ENCODE measurements around the gene ABCB9.

ABCB9 gene

GRCh38 chr12:122992386-122992785 is 26.1 kb upstream of the ABCB9 start:
- H3K4me1 ChIP-seq (ENCODE audit: insufficient read depth, low read length) = no peaks in the 10 kb centered on the region
- H3K9me3 ChIP-seq (ENCODE audit: insufficient read depth, low read depth, low read length) = no peaks in the 10 kb centered on the region
- H3K27ac ChIP-seq (ENCODE audit: low read depth, low read length) = no peak overlapping the region
- no peak overlapping the region for H3K9ac ChIP-seq (ENCODE audit: low read depth, low read length)
- no peaks in the 10 kb centered on the region for H3K36me3 ChIP-seq (ENCODE audit: insufficient read depth, low read length)
- H3K27me3 ChIP-seq (ENCODE audit: insufficient read depth, low read length) = no peaks in the 10 kb centered on the region
- WGBS = 93% methylated on average over 19 of the region's 19 CpGs
- H3K4me3 ChIP-seq (ENCODE audit: low read length) = no peak overlapping the region

- WGBS = 89% methylated on average over 27 of the region's 27 CpGs
These were observed 25.5 kb upstream of the ABCB9 start for GRCh38 chr12:122991623-122992275.

GRCh38 chr12:122990961-122991622 is 24.8 kb upstream of the ABCB9 start:
- Histone ChIP-seq H3K4me1 (ENCODE audit: insufficient read depth, low read length) (no peaks in the 10 kb centered on the region), H3K9ac (ENCODE audit: low read depth, low read length) (no peak overlapping the region), H3K27ac (ENCODE audit: low read depth, low read length) (no peak overlapping the region), H3K36me3 (ENCODE audit: insufficient read depth, low read length) (no peaks in the 10 kb centered on the region), H3K4me3 (ENCODE audit: low read length) (no peak overlapping the region), H3K9me3 (ENCODE audit: insufficient read depth, low read depth, low read length) (no peaks in the 10 kb centered on the region), H3K27me3 (ENCODE audit: insufficient read depth, low read length) (no peaks in the 10 kb centered on the region)
- WGBS = 92% methylated on average over 13 of the region's 13 CpGs

More at GRCh38 chr12:122991623-122992275, 25.5 kb upstream of the ABCB9 start:
- no peak overlapping the region for H3K4me3 ChIP-seq (ENCODE audit: low read length)
- H3K4me1 ChIP-seq (ENCODE audit: insufficient read depth, low read length) = no peaks in the 10 kb centered on the region
- H3K27me3 ChIP-seq (ENCODE audit: insufficient read depth, low read length) = no peaks in the 10 kb centered on the region
- H3K36me3 ChIP-seq (ENCODE audit: insufficient read depth, low read length) = no peaks in the 10 kb centered on the region
- H3K9me3 ChIP-seq (ENCODE audit: insufficient read depth, low read depth, low read length) = no peaks in the 10 kb centered on the region
- no peak overlapping the region for H3K27ac ChIP-seq (ENCODE audit: low read depth, low read length)
- H3K9ac ChIP-seq (ENCODE audit: low read depth, low read length) = no peak overlapping the region

GRCh38 chr12:122990561-122990960 is 24.3 kb upstream of the ABCB9 start:
- no peak overlapping the region for H3K4me3 ChIP-seq (ENCODE audit: low read length)
- no peaks in the 10 kb centered on the region for H3K9me3 ChIP-seq (ENCODE audit: insufficient read depth, low read depth, low read length)
- H3K9ac ChIP-seq (ENCODE audit: low read depth, low read length) = no peak overlapping the region
- no peaks in the 10 kb centered on the region for H3K4me1 ChIP-seq (ENCODE audit: insufficient read depth, low read length)
- WGBS = 93% methylated on average over 13 of the region's 13 CpGs
- no peak overlapping the region for H3K27ac ChIP-seq (ENCODE audit: low read depth, low read length)
- H3K27me3 ChIP-seq (ENCODE audit: insufficient read depth, low read length) = no peaks in the 10 kb centered on the region
- H3K36me3 ChIP-seq (ENCODE audit: insufficient read depth, low read length) = no peaks in the 10 kb centered on the region

GRCh38 chr12:122989874-122990419 is 23.7 kb upstream of the ABCB9 start:
- H3K27ac ChIP-seq (ENCODE audit: low read depth, low read length) = no peak overlapping the region
- no peak overlapping the region for H3K9ac ChIP-seq (ENCODE audit: low read depth, low read length)
- no peak overlapping the region for H3K4me3 ChIP-seq (ENCODE audit: low read length)
- H3K9me3 ChIP-seq (ENCODE audit: insufficient read depth, low read depth, low read length) = no peaks in the 10 kb centered on the region
- no peaks in the 10 kb centered on the region for H3K4me1 ChIP-seq (ENCODE audit: insufficient read depth, low read length)
- H3K36me3 ChIP-seq (ENCODE audit: insufficient read depth, low read length) = no peaks in the 10 kb centered on the region
- 95% methylated on average over 22 of the region's 22 CpGs for WGBS
- H3K27me3 ChIP-seq (ENCODE audit: insufficient read depth, low read length) = no peaks in the 10 kb centered on the region

GRCh38 chr12:122989225-122989839 is 23.1 kb upstream of the ABCB9 start:
- Histone ChIP-seq H3K27me3 (ENCODE audit: insufficient read depth, low read length) (no peaks in the 10 kb centered on the region), H3K36me3 (ENCODE audit: insufficient read depth, low read length) (no peaks in the 10 kb centered on the region)

GRCh38 chr12:122988612-122989212 is 22.4 kb upstream of the ABCB9 start:
- WGBS = 93% methylated on average over 21 of the region's 21 CpGs
- Histone ChIP-seq H3K4me3 (ENCODE audit: low read length) (no peak overlapping the region), H3K9me3 (ENCODE audit: insufficient read depth, low read depth, low read length) (no peaks in the 10 kb centered on the region), H3K27me3 (ENCODE audit: insufficient read depth, low read length) (no peaks in the 10 kb centered on the region), H3K27ac (ENCODE audit: low read depth, low read length) (no peak overlapping the region), H3K4me1 (ENCODE audit: insufficient read depth, low read length) (no peaks in the 10 kb centered on the region), H3K9ac (ENCODE audit: low read depth, low read length) (no peak overlapping the region), H3K36me3 (ENCODE audit: insufficient read depth, low read length) (no peaks in the 10 kb centered on the region)

More at GRCh38 chr12:122989225-122989839, 23.1 kb upstream of the ABCB9 start:
- Histone ChIP-seq H3K4me3 (ENCODE audit: low read length) (no peak overlapping the region), H3K4me1 (ENCODE audit: insufficient read depth, low read length) (no peaks in the 10 kb centered on the region), H3K9me3 (ENCODE audit: insufficient read depth, low read depth, low read length) (no peaks in the 10 kb centered on the region), H3K9ac (ENCODE audit: low read depth, low read length) (no peak overlapping the region), H3K27ac (ENCODE audit: low read depth, low read length) (no peak overlapping the region)
- WGBS = 92% methylated on average over 10 of the region's 10 CpGs

- no peak overlapping the region for H3K4me3 ChIP-seq (ENCODE audit: low read length)
- H3K27ac ChIP-seq (ENCODE audit: low read depth, low read length) = no peak overlapping the region
- 0 out of 2 replicates have a peak, but pooled peaks cover 2% of the 10 kb centered on the region for H3K36me3 ChIP-seq (ENCODE audit: insufficient read depth, low read length)
- no peaks in the 10 kb centered on the region for H3K4me1 ChIP-seq (ENCODE audit: insufficient read depth, low read length)
- no peaks in the 10 kb centered on the region for H3K27me3 ChIP-seq (ENCODE audit: insufficient read depth, low read length)
- 93% methylated on average over 13 of the region's 13 CpGs for WGBS
- H3K9me3 ChIP-seq (ENCODE audit: insufficient read depth, low read depth, low read length) = no peaks in the 10 kb centered on the region
- no peak overlapping the region for H3K9ac ChIP-seq (ENCODE audit: low read depth, low read length)
These were observed 21.8 kb upstream of the ABCB9 start for GRCh38 chr12:122988036-122988435.

- H3K36me3 ChIP-seq (ENCODE audit: insufficient read depth, low read length) = peaks cover 9% of the 10 kb centered on the region; the same call in 1 of the 2 replicates
- no peaks in the 10 kb centered on the region for H3K4me1 ChIP-seq (ENCODE audit: insufficient read depth, low read length)
- no peaks in the 10 kb centered on the region for H3K27me3 ChIP-seq (ENCODE audit: insufficient read depth, low read length)
- H3K9me3 ChIP-seq (ENCODE audit: insufficient read depth, low read depth, low read length) = no peaks in the 10 kb centered on the region
- no peak overlapping the region for H3K27ac ChIP-seq (ENCODE audit: low read depth, low read length)
- WGBS = 93% methylated on average over 39 of the region's 39 CpGs
- no peak overlapping the region for H3K4me3 ChIP-seq (ENCODE audit: low read length)
- no peak overlapping the region for H3K9ac ChIP-seq (ENCODE audit: low read depth, low read length)
These were observed 21.1 kb upstream of the ABCB9 start for GRCh38 chr12:122987086-122987951.

- H3K4me3 ChIP-seq (ENCODE audit: low read length) = no peak overlapping the region
- H3K36me3 ChIP-seq (ENCODE audit: insufficient read depth, low read length) = peaks cover 14% of the 10 kb centered on the region; the same call in 1 of the 2 replicates
- H3K9ac ChIP-seq (ENCODE audit: low read depth, low read length) = no peak overlapping the region
- 0 out of 2 replicates have a peak, but pooled peaks cover 5% of the 10 kb centered on the region for H3K4me1 ChIP-seq (ENCODE audit: insufficient read depth, low read length)
- no peaks in the 10 kb centered on the region for H3K9me3 ChIP-seq (ENCODE audit: insufficient read depth, low read depth, low read length)
- H3K27me3 ChIP-seq (ENCODE audit: insufficient read depth, low read length) = no peaks in the 10 kb centered on the region
- H3K27ac ChIP-seq (ENCODE audit: low read depth, low read length) = no peak overlapping the region
- 96% methylated on average over 40 of the region's 40 CpGs for WGBS
These were observed 20.1 kb upstream of the ABCB9 start for GRCh38 chr12:122986258-122986871.

Data from HUES64 (cell line).